GM21381 (cell line): ENCODE measurements around the gene UBE2E1.

Experiments used
- ATAC-seq: cut with Tn5 transposase; IDR thresholded peaks from one replicate; pipeline ENCODE4 v1.9.1; 2021; ENCODE audit warnings: mild to moderate bottlenecking, moderate library complexity; ENCODE audit not compliant: unreplicated experiment

Gene UBE2E1

DNA sequence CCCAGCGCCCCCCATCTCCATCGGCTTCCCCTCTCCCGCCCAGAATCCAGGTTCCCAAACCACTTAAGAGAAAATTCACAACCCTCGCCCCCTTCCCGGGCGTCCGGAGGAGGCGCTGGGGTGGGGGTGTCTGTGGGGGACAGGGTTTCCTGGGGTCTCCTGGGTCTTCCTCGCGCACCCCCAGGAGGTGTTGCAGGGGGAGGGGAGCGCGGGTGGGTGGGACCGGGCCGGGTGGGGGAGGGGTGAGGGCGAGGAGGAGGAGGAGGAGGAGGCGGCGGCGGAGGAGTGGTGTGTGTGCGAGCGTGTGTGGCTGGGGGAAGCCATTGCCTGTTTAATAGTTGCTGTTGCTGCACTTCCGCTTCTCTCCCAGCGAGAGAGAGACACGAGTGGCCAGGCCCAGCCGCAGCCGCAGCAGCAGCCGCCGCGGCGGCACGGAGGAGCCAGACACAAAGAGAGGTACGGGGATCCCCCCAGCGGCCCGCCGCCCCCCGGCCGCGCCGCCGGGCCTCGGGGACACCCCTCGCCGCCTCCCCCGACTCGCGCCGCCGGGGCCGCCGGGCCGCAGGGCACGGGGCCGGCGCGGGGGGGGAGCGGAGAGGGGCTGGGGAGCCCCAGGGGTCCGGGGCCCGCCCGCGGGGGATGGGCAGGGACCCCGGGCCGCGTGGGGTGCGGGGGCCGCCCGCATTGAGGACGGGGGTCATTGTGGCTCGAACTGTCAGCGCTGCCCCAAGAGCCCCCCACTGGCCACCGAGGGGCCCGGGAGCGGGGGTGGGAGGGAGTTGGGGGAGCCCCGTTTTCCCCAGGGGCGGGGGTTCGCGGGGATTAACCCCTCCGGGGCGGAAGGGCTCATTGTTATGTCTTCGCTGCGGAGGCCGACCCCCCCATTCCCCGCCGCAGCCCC is at the start of gene UBE2E1:
Gene UBE2E1 (plus strand): TSS at position 323 of the 901 bp plus-strand sequence. CDS start 1,315 bp downstream, outside the sequence.
- ATAC-seq = peak; percentile 64

DNA sequence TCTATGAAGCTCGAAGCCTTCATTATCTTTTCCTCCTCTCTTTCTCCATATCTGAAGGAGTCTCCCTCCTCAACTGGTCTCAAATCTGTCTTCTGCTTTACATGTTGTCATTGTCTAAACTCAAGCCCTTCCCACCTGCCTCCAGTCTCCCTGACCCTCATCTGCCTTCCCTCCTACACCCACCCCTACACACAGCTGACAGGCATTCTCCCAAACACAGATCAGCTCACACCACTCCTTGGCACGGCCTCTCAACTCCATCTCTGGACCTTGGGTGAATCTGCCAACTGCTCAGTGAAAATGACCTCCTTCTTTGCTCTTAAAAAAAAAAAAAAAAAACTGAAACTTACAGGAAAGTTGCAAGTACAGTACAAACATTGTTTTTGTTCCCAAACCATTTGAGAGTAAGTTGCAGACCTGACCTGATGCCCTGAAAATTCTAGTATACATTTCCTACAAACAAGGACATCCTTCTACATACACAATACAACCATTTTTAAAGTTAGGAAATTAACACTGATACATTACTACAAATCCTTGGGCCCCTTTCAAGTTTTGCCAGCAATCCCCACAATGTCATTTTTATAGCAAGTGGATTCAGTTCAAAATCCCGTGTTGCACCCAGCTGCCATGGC is 49.4 kb upstream of the UBE2E1 start:
- ATAC-seq = no peak

DNA sequence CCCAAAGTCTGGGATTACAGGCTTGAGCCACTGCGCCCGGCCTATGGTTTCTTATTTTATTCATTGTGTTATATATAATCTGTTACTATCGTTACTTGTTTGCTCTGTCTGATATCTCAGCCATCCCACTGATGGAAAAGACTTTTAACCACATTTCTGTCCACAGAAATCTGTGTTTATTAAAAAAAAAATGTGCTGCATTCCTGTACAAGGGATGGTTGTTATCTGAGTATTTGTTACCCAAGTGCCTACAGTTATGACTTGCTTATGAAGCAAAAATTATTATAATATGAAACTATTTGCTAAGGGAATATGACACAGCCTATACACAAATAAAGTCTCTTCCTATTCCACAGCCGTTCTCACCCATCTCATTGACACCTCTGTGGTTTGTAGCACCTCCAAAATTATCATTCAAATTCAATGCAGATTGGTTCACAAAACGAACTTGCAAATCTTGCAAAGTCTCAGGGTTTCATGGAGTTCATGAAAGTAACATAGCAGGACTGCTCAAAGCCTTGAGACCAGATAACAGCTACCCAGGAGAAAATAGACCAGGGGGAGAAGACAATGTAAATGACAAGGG is 47.4 kb upstream of the UBE2E1 start:
- no peak for ATAC-seq

DNA sequence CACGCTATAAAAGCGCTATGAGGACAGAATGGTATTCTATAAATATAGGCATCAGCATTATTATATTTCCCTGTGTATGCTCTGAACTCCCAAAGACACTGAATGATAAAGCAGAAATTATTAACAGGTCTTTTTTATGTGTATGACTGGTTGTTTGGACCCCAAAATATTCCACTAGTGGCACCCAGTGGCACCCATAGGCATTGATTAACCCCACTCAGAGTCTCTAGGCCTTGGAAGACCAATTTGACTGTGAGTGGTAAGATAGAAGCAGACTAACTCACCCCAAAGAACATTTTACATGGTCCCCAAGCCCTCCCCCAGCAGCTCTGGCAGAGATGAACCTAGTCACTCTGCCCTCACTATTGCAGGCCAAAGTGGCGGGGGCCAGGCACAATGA is 45.4 kb upstream of the UBE2E1 start:
- ATAC-seq = peak; percentile 3

DNA sequence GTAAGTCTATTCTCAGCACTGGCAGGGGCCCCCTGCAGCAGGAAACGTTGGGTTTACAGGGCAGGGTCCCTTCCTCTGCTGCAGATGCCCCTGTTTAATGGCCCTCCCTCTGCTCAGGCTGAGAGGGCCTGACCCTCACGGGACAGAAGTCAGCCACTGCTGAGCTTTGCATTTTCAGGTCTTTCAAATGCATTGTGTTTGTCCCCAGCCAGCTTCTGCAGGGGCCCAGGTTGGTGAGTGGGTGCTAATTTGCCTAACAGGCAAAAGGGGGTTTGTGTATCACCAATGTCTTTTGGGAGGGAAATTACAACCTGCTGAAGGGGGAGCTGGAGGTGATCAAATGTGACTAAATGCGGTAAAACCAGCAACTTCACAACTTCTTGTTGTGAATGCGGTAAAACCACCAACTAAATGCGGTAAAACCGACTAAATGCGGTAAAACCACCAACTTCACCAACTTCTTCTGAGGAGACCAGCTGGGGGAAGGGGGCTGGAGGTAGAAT is 44.8 kb upstream of the UBE2E1 start:
- peak; percentile 41 for ATAC-seq

DNA sequence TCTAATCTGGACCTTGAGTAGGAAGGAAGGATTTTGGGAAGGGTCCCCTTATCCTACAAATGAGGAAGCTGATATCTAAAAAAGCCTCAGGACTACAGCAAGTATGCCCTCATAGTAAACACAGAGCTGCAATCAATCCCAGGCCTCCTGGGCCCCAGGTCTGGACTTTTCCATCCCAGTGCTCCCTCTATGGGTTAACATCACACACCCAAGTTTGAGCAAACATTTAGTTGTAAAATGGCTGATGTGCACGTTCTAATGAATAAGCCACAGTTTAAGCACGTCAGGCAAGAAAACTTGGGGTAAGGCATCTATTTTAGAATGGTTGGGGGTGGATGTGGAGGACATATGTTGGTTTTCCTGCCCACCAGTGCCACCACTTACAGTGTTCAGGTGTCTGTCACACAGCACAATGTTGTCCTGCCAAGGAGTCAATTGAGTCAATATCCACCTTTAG is 44.3 kb upstream of the UBE2E1 start:
- ATAC-seq = peak; percentile 38

DNA sequence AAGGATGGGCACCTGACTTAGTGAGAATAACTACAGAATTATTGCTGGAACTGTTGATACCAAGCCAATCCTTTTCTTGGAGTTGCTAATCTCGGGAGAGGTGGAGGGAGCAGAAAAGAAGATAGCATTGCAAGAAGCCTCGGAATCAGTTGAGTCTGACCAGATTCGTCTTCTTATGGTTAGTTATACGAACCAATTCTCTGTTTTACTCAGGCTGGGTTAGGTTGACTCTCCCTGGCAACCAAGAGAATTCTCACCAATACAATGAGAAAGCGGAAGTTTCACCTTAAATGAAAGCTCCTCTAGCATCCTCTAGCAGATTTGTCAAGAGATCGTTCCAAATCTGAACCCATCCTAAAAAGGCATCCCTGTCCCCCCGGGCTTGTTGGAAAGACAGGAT is 43.5 kb upstream of the UBE2E1 start:
- peak; percentile 76 for ATAC-seq

GRCh38 chr3:23762759-23763477 is 42.8 kb upstream of the UBE2E1 start:
- no peak for ATAC-seq

DNA sequence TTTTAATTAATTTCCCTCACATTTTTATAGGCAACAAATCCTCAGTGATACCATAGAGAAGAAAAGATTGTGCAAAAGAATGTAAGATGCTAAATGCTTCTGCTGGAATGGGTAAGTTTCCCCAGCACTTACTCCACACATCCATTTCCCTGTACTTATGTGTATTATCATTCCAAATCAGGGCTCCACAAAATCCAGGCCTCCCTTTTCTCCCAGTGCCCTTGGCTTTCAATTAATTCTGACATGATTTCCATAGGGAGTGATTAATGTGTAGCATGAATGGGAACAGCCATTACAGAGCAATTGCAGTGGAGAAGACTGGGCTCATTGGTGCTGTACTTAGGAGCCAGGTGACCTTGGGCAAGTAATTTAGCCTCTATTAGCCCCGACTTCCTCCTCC is 41.3 kb upstream of the UBE2E1 start:
- no peak for ATAC-seq

DNA sequence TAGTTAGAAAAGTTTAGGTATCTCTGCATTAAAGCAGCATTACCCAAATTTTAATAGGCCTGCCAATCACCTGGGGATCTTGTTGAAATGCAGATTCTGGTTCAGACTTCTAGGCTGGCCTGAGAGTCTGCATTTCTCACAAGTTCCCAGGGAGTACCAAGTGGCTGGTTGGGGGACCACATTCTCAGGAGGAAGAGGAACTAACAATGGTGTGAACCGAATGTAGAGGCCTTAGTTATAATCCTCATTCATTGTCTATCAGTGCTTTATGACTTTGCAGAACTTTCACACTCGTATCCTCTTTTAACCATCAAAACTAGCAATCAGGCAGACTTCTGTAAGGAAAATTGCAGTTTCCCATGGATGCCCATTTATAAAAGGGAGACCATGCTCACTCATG is 38.2 kb upstream of the UBE2E1 start:
- no peak for ATAC-seq

- no peak for ATAC-seq
These were observed 30.4 kb upstream of the UBE2E1 start for GRCh38 chr3:23775254-23775909.

GRCh38 chr3:23776352-23776891 is 29.3 kb upstream of the UBE2E1 start:
- no peak for ATAC-seq

DNA sequence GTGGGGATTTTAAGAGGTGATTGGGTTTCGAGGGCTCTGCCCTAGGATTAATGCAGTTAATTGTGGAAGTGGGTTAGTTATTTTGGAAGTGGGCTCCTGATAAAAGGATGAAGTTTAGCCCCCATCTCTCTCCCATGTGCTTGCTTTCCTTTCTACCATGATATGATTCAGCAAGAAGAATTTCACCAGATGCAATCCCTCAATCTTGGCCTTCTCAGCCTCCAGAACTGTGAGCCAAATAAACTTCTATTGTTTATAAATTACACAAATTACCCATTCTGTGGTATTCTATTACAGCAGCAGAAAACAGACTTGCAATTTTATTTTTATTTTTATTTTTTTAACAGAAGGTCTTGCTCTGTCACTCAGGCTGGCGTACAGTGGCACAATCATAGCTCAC is 27.3 kb upstream of the UBE2E1 start:
- no peak for ATAC-seq

- ATAC-seq = no peak
These were observed 25.9 kb upstream of the UBE2E1 start for GRCh38 chr3:23779841-23780240.

DNA sequence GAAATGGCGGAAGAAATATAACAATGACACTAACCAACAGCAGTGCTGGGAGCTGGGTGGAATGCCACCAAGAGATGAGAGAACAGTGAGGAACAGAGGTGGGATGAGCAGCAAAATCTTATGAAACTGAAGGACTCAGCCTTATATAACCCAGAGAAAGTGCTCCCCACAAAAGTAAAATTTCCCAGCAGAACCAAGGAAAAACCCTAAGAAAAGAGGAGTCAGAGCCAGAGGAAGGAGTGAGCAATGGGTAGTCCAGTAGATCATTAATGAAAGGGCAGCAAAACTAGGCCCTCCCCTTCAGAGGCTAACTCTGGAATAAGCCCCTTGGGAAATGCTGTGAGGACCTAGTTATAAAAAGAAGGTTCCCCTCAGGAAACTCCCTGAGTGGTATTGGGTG is 24.7 kb upstream of the UBE2E1 start:
- no peak for ATAC-seq

- ATAC-seq = no peak
These were observed 23.9 kb upstream of the UBE2E1 start for GRCh38 chr3:23781871-23782270.

GRCh38 chr3:23785097-23785645 is 20.6 kb upstream of the UBE2E1 start:
- ATAC-seq = no peak

- no peak for ATAC-seq
These were observed 19.9 kb upstream of the UBE2E1 start for GRCh38 chr3:23785882-23786281.

DNA sequence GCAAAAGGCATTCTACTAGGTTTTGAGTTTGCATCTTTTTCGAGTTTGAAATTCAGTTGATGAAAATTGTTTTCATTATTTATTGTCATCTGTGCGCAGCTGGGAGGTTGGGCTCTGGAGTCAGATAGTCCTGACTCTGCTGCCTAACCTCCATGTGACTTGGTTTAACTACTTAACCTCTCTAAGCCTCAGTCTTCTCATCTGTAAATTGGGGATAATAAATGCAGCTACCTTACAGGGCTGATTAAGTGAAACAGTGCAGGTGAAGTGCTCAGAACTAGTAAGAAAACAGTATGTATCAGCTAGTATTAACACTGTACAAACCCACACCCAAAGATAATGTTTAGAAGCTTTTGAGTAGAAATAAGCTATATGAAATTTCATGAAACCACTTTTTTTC is 14.1 kb upstream of the UBE2E1 start:
- ATAC-seq = no peak
